GM12878 (cell line): ENCODE data around the gene CNTNAP2. TPM values are rescaled to one million over a fixed set of nuclear protein-coding genes. Genes with fewer than 3 reads are reported as not detected.

ENCODE experiments used
- ATAC-seq: fragments of 200-7000 bp; cut with Tn5 transposase; 3 replicates; pipeline ENCODE4 v1.9.1; 2020; ENCODE audit warnings: mild to moderate bottlenecking, moderate library complexity
- BruUV-seq: library from RNA; stranded (reverse); fragments of 400-500 nt; replicated peaks from 2 replicates; lab custom pipeline; 2021; lab: Mats Ljungman, UMichigan
- CTCF ChIA-PET: fragments of 300-600 bp; sonication (Branson Sonifier 250); formaldehyde crosslinking; extraction: SDS; loops from one replicate; lab custom pipeline; 2021; ENCODE audit warnings: inconsistent platforms; lab: Yijun Ruan, JAX
- POLR2A ChIA-PET: fragments of 350-600 bp; formaldehyde crosslinking; extraction: SDS; loops from one replicate; lab custom pipeline; 2021; ENCODE audit warnings: inconsistent platforms; lab: Charles Lee
- RAD21 ChIA-PET: fragments of 300-600 bp; sonication (Branson Sonifier 250); formaldehyde crosslinking; loops from one replicate; lab custom pipeline; 2023; ENCODE audit warnings: antibody characterized with exemption; ENCODE audit not compliant: unreplicated experiment; lab: Charles Lee
- SMC1A ChIA-PET: fragments of 300-600 bp; sonication (Branson Sonifier 250); formaldehyde crosslinking; loops from one replicate; lab custom pipeline; 2023; ENCODE audit not compliant: unreplicated experiment, uncharacterized antibody; lab: Charles Lee
- DNase-seq: peaks from one replicate; pipeline ENCODE4 v3.0.0-alpha.2; 2011; ENCODE audit warnings: low read depth, low spot score
- FAIRE-seq: peaks from 3 replicates; lab custom pipeline; 2011; peaks lifted over from hg19 to GRCh38; lab: Jason Lieb, UNC
- H2AFZ ChIP-seq: 2 replicates; pipeline ENCODE4 v1.6.0; 2011; ENCODE audit warnings: low read depth, low read length, control low read depth; ENCODE audit not compliant: control insufficient read depth
- H3K27ac ChIP-seq: 2 replicates; pipeline ENCODE4 v1.5.1; 2011; ENCODE audit warnings: control low read depth; ENCODE audit not compliant: control insufficient read depth, insufficient read depth
- H3K27me3 ChIP-seq, 2 experiments: replicated peaks in 1 of 2; 2 replicates each; pipeline versions ENCODE4 v1.6.0 to v1.6.1; 2011; ENCODE audit warnings: low read length in 1 of 2; ENCODE audit not compliant: control insufficient read depth in 2 of 2, insufficient read depth in 2 of 2
- H3K36me3 ChIP-seq, 2 experiments: 2 replicates each; pipeline ENCODE4 v1.5.1; 2011; ENCODE audit warnings: low read length in 1 of 2; ENCODE audit not compliant: control insufficient read depth in 2 of 2, insufficient read depth in 2 of 2
- H3K4me1 ChIP-seq: 2 replicates; pipeline ENCODE4 v1.6.1; 2011; ENCODE audit warnings: mild to moderate bottlenecking, low read length, moderate library complexity, mixed read lengths; ENCODE audit not compliant: control insufficient read depth, insufficient read depth
- H3K4me2 ChIP-seq: 2 replicates; pipeline ENCODE4 v1.6.0; 2011; ENCODE audit warnings: control low read depth; ENCODE audit not compliant: control insufficient read depth, insufficient read depth
- H3K4me3 ChIP-seq: fragments of 200-600 bp; sonication (generic); 2 replicates; pipeline ENCODE4 v1.5.1; 2016
- H3K79me2 ChIP-seq: 2 replicates; pipeline ENCODE4 v1.6.0; 2011; ENCODE audit warnings: low read length; ENCODE audit not compliant: control insufficient read depth, insufficient read depth
- H3K9ac ChIP-seq: 2 replicates; pipeline ENCODE4 v1.8.0; 2011; ENCODE audit warnings: low read length, control low read depth, mixed read lengths; ENCODE audit not compliant: control insufficient read depth, insufficient read depth
- H3K9me3 ChIP-seq: replicated peaks from 3 replicates; pipeline ENCODE4 v1.5.1; 2011; ENCODE audit warnings: mild to moderate bottlenecking, low read length; ENCODE audit not compliant: control insufficient read depth, insufficient read depth
- H4K20me1 ChIP-seq: 2 replicates; pipeline ENCODE4 v1.6.0; 2011; ENCODE audit not compliant: control insufficient read depth, insufficient read depth
- ASH2L ChIP-seq: fragments of 300-600, 200-600 bp; sonication (generic); IDR thresholded peaks from 2 replicates; pipeline ENCODE4 v1.6.1; 2017; ENCODE audit warnings: low read depth, mild to moderate bottlenecking, borderline replicate concordance
- CBX3 ChIP-seq: fragments of 200-600 bp; sonication (generic); IDR thresholded peaks from 2 replicates; pipeline ENCODE4 v1.6.1; 2016; ENCODE audit warnings: low read depth, borderline replicate concordance
- EGR1 ChIP-seq, 2 experiments: IDR thresholded peaks; 1 replicate in 1 of 2; 2 replicates in 1 of 2; pipeline ENCODE4 v1.6.1; 2011 to 2012; ENCODE audit warnings: low read depth in 2 of 2, low read length in 2 of 2, borderline replicate concordance in 1 of 2, mild to moderate bottlenecking in 1 of 2, moderate library complexity in 1 of 2
- MTA2 ChIP-seq: fragments of 450-650 bp; IDR thresholded peaks from 2 replicates; pipeline ENCODE4 v1.6.1; 2016; ENCODE audit warnings: low read depth, mild to moderate bottlenecking, moderate library complexity
- NFYA ChIP-seq: IDR thresholded peaks from 2 replicates; pipeline ENCODE4 v1.6.1; 2011; ENCODE audit warnings: low read depth, mild to moderate bottlenecking, low read length, improper control_type of control experiment, borderline replicate concordance
- PAX8 ChIP-seq: fragments of 450-650 bp; IDR thresholded peaks from 2 replicates; pipeline ENCODE4 v1.6.1; 2017; ENCODE audit warnings: mild to moderate bottlenecking, moderate library complexity
- TAF1 ChIP-seq: IDR thresholded peaks from 2 replicates; pipeline ENCODE4 v1.6.1; 2011; ENCODE audit warnings: mild to moderate bottlenecking, low read depth, low read length, borderline replicate concordance
- TCF12 ChIP-seq: IDR thresholded peaks from 2 replicates; pipeline ENCODE4 v1.6.1; 2011; ENCODE audit warnings: low read depth, mild to moderate bottlenecking, low read length
- ZNF384 ChIP-seq: IDR thresholded peaks from 2 replicates; pipeline ENCODE4 v1.6.1; 2012; ENCODE audit warnings: low read depth, mild to moderate bottlenecking, low read length, improper control_type of control experiment, borderline replicate concordance
- WGBS: methylation state at CpG from one replicate; pipeline ENCODE4 v1.1.6; 2016; ENCODE audit warnings: low lambda C conversion rate; ENCODE audit not compliant: insufficient replicate concordance, insufficient coverage; ENCODE audit errors: missing lambda C conversion rate; 5-methylcytosine and 5-hydroxymethylcytosine counted together
- in situ Hi-C: fragments of 300-500 bp; cut with MboI; formaldehyde crosslinking; loops from 9 replicates; pipeline ENCODE4 v1.14.3; 2018; ENCODE audit warnings: mixed read lengths
- intact Hi-C: fragments of 100-400 bp; cut with micrococcal nuclease; formaldehyde crosslinking; loops from one replicate; pipeline ENCODE4 v1.14.2; 2022; ENCODE audit not compliant: unreplicated experiment
- polyA plus RNA-seq, 11 experiments: library from polyadenylated mRNA; depleted of rRNA in 4 of 11; unstranded in 6 of 11; stranded (reverse) in 5 of 11; fragments of >200 nt; fragmentation: Nextera tagmentation in 4 of 11; fragmentation: Illumina TruSeq in 1 of 11; extraction: Ambion mirVana in 4 of 11; extraction: Trizol in 1 of 11; gene quantifications; 1 replicate in 1 of 11; 2 replicates in 10 of 11; pipeline versions ENCODE4 v1.2.1 to v1.2.3, GENCODE V29; 2011 to 2016; ENCODE audit warnings: inconsistent platforms in 2 of 11, missing spikeins in 2 of 11, low read depth in 1 of 11
- total RNA-seq, 4 experiments: library from RNA; depleted of rRNA in 3 of 4; stranded (reverse); fragments of >200 nt in 3 of 4; fragmentation: Illumina TruSeq in 1 of 4; extraction: Trizol in 1 of 4; gene quantifications; 2 replicates each; pipeline versions ENCODE4 v1.2.1 to v1.2.3, GENCODE V29; 2013 to 2021
- TF ChIP-seq, protein P1 (sequence below): IDR thresholded peaks from 2 replicates; pipeline ENCODE4 v1.6.1; 2011; ENCODE audit warnings: borderline replicate concordance, low read depth, mild to moderate bottlenecking, moderate library complexity, low read length; ENCODE audit not compliant: insufficient read depth, poor library complexity, severe bottlenecking
- TF ChIP-seq, protein P2 (sequence below): fragments of 450-650 bp; IDR thresholded peaks from 2 replicates; pipeline ENCODE4 v1.6.1; 2018; ENCODE audit warnings: mild to moderate bottlenecking, low read depth, moderate library complexity; ENCODE audit not compliant: partially characterized antibody
- TF ChIP-seq, protein P3 (sequence below): fragments of 450-650 bp; IDR thresholded peaks from 2 replicates; pipeline ENCODE4 v1.6.1; 2016; ENCODE audit warnings: mild to moderate bottlenecking, moderate library complexity, borderline replicate concordance
- TF ChIP-seq, protein P4 (sequence below): IDR thresholded peaks from 2 replicates; pipeline ENCODE4 v1.6.1; 2012; ENCODE audit warnings: low read length, inconsistent platforms

CNTNAP2 gene
- total and polyA plus RNA-seq, 10 of the 15 experiments (the other 5 are each of a cell fraction or from before 2014, with no cell fraction given), result 0.03 to 0.08 (median 0.03) TPM; not detected in 7

DNA sequence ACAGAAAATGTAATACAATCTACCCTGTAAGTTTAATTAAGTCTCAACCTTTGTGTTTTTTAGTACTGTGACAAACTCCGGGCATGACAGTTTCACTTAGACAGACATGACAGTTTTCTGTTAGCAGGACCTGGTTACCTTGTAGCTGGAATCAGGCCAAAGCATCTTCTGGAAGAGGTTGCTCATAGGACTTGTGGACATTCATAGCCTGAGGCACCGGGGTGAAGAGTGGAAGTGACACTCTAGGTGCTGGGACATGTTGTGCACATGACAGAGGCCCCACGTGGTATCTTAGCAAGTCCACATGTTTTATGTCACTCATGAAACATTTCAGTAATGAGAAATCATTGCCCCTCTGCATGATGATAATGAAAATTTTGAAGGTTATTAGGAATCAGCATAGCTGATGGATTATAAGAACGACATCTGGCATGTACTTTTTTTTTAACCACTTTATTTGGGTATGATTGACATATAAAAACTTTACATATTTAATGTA lies 441.4 kb downstream of the CNTNAP2 start (continued):
- TF ChIP-seq, protein P1, sequence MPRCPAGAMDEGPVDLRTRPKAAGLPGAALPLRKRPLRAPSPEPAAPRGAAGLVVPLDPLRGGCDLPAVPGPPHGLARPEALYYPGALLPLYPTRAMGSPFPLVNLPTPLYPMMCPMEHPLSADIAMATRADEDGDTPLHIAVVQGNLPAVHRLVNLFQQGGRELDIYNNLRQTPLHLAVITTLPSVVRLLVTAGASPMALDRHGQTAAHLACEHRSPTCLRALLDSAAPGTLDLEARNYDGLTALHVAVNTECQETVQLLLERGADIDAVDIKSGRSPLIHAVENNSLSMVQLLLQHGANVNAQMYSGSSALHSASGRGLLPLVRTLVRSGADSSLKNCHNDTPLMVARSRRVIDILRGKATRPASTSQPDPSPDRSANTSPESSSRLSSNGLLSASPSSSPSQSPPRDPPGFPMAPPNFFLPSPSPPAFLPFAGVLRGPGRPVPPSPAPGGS, result no peak
- TF ChIP-seq ASH2L, result no peak
- no peak for TF ChIP-seq ZNF384
- TF ChIP-seq, all 136 proteins: peak for 0

DNA sequence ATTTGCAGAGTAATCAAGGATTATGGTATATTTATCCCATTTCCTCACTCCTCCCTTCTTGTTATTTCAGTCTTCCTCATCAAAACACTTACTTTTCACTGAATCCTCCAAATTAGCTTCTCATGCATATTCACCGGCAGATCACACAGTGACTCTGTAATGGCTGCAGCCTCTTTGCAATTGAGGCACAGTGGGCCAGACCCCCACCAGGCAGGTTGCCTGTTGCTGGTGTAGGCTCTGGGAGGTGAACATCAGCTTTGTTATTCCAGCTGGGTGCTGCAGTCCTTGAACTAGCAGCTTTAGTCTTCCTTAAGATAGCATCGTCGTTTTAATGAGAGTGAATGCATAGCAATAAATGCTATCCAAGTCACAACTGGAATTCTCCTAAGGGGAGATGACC lies 449.3 kb downstream of the CNTNAP2 start:
- FAIRE-seq, result no peak
- no peaks in the 10 kb centered on the region for H3K79me2 ChIP-seq
- ChIA-PET RAD21 (no interaction called here), CTCF (no interaction called here), POLR2A (no interaction called here), SMC1A (no interaction called here)
- WGBS, result 62% methylated on average over 3 of the region's 3 CpGs
- no peak for ATAC-seq
- H3K27ac ChIP-seq, result no peak overlapping the region
- no peaks in the 10 kb centered on the region for H4K20me1 ChIP-seq
- no peaks in the 10 kb centered on the region for H3K4me1 ChIP-seq
- no peak overlapping the region for H2AFZ ChIP-seq
- no peak overlapping the region for H3K9ac ChIP-seq
- H3K4me3 ChIP-seq, result no peak overlapping the region
- no peak overlapping the region for H3K4me2 ChIP-seq
- no peaks in the 10 kb centered on the region for H3K27me3 ChIP-seq
- BruUV-seq, result no TSS peak
- intact Hi-C loops (no loop called here), in situ Hi-C loops (no loop called here)
- no peaks in the 10 kb centered on the region for H3K9me3 ChIP-seq
- DNase-seq, result no peak
- no peaks in the 10 kb centered on the region for H3K36me3 ChIP-seq
- TF ChIP-seq PAX8 (no peak), TAF1 (no peak), MTA2 (no peak), CBX3 (no peak), EGR1 (IDR thresholded peaks at IDR 0.05; ENCODE audit: borderline replicate concordance in 1 of 2, low read depth in 2 of 2, low read length in 2 of 2) (no peak), TCF12 (no peak), NFYA (no peak)
- TF ChIP-seq, protein P2, sequence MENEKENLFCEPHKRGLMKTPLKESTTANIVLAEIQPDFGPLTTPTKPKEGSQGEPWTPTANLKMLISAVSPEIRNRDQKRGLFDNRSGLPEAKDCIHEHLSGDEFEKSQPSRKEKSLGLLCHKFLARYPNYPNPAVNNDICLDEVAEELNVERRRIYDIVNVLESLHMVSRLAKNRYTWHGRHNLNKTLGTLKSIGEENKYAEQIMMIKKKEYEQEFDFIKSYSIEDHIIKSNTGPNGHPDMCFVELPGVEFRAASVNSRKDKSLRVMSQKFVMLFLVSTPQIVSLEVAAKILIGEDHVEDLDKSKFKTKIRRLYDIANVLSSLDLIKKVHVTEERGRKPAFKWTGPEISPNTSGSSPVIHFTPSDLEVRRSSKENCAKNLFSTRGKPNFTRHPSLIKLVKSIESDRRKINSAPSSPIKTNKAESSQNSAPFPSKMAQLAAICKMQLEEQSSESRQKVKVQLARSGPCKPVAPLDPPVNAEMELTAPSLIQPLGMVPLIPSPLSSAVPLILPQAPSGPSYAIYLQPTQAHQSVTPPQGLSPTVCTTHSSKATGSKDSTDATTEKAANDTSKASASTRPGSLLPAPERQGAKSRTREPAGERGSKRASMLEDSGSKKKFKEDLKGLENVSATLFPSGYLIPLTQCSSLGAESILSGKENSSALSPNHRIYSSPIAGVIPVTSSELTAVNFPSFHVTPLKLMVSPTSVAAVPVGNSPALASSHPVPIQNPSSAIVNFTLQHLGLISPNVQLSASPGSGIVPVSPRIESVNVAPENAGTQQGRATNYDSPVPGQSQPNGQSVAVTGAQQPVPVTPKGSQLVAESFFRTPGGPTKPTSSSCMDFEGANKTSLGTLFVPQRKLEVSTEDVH, result no peak
- TF ChIP-seq, protein P3, sequence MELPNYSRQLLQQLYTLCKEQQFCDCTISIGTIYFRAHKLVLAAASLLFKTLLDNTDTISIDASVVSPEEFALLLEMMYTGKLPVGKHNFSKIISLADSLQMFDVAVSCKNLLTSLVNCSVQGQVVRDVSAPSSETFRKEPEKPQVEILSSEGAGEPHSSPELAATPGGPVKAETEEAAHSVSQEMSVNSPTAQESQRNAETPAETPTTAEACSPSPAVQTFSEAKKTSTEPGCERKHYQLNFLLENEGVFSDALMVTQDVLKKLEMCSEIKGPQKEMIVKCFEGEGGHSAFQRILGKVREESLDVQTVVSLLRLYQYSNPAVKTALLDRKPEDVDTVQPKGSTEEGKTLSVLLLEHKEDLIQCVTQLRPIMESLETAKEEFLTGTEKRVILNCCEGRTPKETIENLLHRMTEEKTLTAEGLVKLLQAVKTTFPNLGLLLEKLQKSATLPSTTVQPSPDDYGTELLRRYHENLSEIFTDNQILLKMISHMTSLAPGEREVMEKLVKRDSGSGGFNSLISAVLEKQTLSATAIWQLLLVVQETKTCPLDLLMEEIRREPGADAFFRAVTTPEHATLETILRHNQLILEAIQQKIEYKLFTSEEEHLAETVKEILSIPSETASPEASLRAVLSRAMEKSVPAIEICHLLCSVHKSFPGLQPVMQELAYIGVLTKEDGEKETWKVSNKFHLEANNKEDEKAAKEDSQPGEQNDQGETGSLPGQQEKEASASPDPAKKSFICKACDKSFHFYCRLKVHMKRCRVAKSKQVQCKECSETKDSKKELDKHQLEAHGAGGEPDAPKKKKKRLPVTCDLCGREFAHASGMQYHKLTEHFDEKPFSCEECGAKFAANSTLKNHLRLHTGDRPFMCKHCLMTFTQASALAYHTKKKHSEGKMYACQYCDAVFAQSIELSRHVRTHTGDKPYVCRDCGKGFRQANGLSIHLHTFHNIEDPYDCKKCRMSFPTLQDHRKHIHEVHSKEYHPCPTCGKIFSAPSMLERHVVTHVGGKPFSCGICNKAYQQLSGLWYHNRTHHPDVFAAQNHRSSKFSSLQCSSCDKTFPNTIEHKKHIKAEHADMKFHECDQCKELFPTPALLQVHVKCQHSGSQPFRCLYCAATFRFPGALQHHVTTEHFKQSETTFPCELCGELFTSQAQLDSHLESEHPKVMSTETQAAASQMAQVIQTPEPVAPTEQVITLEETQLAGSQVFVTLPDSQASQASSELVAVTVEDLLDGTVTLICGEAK, result no peak
- TF ChIP-seq, protein P4, sequence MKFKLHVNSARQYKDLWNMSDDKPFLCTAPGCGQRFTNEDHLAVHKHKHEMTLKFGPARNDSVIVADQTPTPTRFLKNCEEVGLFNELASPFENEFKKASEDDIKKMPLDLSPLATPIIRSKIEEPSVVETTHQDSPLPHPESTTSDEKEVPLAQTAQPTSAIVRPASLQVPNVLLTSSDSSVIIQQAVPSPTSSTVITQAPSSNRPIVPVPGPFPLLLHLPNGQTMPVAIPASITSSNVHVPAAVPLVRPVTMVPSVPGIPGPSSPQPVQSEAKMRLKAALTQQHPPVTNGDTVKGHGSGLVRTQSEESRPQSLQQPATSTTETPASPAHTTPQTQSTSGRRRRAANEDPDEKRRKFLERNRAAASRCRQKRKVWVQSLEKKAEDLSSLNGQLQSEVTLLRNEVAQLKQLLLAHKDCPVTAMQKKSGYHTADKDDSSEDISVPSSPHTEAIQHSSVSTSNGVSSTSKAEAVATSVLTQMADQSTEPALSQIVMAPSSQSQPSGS, result no peak
